HG02943 (cell line): ENCODE data around the gene RASL10A.

Experiments
- ATAC-seq: cut with Tn5 transposase; IDR thresholded peaks from one replicate; pipeline ENCODE4 v1.9.1; 2021; ENCODE audit warnings: mild to moderate bottlenecking, low read depth, moderate library complexity; ENCODE audit not compliant: unreplicated experiment

Gene RASL10A

DNA sequence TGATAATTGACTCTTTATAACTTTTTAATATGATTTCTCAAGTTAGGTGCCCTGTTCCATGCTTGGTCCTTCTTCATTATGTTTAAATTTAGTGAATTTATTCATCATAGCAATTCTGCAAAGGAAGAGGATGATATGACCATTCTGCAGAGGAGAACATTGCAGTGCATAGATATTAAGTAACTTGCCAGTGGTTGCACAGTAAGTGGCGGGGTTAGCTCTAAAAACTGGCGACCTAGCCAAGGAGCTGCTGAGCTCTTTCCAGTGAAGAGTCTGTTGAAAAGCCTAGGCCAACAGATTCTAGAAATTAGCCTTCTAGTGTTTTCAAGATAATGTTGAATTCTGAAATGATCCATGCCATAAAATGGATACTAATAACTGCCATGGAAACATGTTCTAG lies 42.9 kb downstream of the RASL10A start:
- no peak for ATAC-seq

- no peak for ATAC-seq
Observed at GRCh38 chr22:29270475-29271271, 44.8 kb downstream of the RASL10A start.

DNA sequence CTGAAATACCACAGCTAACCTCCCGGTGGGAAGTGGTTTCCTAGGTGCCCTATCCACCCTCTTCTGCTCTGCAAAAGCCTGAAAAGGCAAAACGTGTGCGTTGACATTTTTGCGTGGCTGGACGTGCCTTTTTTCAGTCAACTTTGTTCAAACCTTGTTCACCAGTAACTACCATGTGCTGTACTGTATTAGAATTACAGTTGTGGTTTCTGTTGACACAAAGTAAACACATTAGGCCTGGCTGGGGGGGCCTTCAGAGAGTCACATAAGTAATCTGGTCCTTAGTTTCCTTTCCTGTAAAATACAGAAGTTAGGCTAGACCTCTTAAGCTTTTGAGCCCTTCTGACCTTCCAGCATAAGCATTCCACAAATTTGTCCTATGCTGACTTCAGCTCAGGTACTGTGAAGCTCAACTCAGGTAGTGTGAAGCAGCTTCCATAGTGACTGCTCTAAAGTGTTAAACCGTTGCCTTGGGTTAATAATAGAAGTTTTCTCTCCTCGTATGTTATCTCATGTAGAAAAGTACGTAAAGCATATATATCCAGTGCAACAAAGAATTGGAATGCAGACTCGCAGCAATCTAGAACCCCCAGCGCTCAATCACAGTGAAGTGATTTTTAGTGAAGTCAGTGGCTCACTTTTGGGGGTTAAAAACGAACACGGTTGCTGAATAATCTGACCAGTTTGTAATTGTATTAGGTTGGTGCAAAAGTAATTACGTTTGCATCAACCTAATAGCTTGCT lies 45.6 kb downstream of the RASL10A start:
- no peak for ATAC-seq

DNA sequence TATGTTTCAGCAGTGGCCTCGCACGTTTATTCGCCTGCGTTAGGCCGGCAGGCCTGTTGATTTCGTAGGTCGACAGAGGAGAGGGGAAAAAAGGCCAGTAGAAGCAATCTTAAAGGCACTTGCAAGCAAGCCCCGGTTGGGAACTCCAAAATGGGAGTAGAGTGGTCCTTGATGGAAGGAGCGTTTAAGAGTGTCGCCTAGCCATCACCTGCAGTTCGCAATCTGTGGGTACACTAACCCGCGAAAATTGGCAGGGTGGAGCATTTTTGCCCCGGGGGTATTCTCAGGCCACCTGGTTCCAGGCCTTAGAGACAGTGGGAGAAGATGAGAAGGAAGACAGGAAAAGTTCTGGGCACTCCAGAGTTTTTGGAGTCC lies 46.3 kb downstream of the RASL10A start:
- ATAC-seq, result no peak

DNA sequence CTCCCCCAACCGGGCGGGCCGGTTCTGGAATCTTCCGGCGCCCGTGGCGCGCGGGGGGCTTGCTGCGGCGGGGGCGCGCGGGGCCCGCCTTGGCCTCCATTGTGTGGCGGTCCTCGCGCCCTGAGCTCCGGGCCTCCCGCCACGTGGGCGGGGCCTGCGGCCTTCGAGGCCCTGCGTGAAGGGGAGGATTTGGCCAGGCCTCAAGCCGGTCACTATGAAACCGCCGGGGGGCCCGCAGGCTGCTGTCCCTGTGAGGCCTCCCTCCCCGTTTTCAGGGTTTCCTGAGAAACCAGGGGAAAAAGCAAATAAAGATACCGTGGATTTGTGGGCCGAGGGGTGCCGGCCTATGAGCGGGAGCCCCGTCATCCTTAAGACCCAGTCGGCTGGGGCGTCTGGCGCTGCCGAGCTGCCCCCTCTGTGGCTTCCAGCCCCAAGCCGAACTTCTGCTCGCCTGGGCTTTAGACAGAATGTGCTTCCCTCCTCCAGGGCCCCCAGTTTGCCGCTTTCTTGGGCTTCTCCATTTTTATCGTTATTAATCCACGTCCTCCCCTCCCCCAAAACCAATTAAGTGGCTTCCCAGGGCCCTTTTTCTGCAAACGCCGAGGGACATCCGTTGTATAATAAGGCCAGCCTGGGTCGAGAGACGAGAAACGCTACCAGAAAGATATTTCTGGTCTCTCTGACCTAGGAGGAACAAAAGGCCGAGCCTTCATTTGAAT lies 46.8 kb downstream of the RASL10A start:
- peak; percentile 16 for ATAC-seq

- ATAC-seq, result peak; percentile 80
Observed at GRCh38 chr22:29267858-29268510, 47.5 kb downstream of the RASL10A start, which contains the start of the genes EWSR1 and RHBDD3. Gene EWSR1 (plus strand): TSS chr22:29268268. CDS start chr22:29268337, 69 bp downstream. Gene RHBDD3 (minus strand): TSS chr22:29267981. CDS start chr22:29265626, 2,355 bp downstream.

DNA sequence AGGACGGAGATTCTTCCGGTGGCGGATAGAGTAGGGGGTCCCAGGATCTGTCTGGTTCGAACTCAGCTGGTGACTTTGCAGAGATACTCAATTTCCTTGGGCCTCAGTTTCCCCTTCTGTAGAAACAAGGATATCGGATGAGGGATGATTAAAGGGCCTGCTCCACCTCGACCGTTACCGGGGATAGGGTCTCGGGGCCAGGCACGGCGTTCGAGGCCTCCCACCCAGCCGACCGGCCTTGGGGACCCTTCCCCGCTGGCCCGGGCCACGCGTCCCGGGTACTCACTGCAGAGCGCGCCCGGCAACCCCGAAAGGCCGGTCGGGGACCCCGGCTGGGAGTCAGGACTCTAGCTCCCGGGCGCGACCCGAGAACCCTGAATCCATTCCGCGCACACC lies 48.0 kb downstream of the RASL10A start:
- ATAC-seq, result no peak

DNA sequence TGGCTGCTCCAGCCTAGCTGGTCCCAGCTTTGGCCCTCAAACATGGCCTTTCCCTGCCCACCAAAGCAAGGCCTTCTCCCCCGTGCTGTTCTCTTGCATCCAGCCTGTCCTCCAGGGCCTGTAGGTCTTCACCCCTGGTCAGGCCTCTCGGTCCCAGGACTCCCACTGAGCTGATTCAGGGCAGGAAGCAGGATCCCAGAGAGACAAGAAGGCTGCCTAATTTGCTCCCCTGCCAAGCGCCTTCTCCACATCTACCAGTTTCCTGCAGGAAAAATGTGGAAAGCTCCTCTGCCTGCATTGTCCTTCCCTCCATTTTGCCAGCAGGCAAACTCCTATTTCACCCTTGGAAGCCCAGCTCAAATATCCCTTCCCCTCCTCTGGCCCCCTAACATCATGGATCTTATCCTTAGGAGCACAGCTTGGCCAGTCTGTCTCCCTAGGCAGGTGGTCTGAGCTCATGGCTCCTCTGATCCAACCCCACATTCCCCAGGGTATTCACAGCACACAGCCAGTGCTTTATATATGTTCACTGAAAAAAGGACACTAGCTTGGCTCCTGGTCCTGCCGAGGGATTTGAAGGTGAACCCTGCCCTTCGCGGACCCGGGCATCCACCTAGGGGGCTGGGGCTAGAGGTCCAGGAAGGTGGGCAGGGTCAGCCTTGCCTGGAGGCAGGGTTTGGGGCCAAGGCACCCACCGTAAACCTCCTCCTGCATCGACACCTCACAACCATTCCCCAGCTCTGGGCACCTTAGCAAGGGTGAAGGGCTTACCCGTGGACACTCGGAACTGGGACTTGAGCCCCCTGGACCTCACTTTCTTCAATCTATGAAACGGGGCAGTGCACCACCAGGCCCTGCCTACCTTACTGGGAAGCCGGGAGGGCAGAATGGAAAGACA lies 48.7 kb downstream of the RASL10A start:
- no peak for ATAC-seq

DNA sequence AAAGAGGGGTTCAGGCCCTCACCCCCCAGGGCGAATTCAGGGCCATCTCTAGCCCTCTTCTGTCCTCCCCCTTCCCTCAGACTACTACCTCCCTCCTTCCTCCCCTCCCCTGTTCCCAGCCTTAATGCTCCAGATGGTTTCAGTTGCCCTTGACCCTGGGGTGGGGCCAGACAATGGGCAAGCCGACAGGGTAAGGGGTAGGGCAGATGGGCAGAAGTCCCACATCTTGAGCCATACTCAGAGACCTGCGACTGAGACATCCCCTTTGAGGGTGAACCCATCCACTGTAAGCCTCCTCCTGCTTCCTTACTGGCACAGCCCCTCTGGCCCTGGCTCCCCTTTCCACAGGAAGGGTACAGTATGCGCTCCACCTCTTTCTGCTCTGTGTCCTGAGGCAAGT lies 49.6 kb downstream of the RASL10A start:
- ATAC-seq, result no peak

- ATAC-seq, result no peak
Observed at GRCh38 chr22:29265305-29265704, 50.2 kb downstream of the RASL10A start.

DNA sequence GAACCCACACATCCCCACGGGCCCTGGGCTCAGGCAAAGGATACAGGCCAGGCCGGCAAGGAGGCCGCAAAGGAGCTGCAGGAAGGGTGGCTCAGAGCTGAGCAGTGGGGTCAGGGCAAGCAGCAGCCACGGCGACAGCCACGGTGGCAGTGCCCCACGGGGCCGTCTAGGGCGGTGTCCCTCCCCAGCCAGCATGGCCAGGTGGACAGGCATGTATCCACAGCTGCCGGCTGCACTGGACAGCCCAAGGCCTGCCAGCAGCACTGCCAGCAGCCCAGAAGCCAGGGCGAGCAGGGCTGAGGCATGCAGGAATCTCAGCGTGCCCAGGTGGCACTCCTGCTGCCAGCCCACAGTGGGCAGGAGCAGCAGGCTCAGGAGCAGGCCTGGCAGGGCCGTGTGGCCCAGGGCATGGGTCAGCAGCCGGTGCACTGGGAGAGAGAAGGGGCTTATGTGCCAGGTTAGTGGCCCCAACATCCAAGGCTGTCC lies 51.7 kb downstream of the RASL10A start:
- ATAC-seq, result no peak
